Trophoblast cell (in vitro differentiated cells and primary cell): Measurements from ENCODE around the gene SDK2.

ENCODE experiments used
- DNase-seq, 2 donors: peaks; one replicate each; pipeline ENCODE4 v3.0.0-alpha.2; 2016
- H2AFZ ChIP-seq: 2 replicates; pipeline ENCODE4 v1.6.1; 2013; ENCODE audit warnings: low read length, moderate library complexity, mild to moderate bottlenecking; ENCODE audit not compliant: insufficient read depth, poor library complexity
- H2AK5ac ChIP-seq: 2 replicates; pipeline ENCODE4 v1.6.1; 2013; ENCODE audit warnings: mild to moderate bottlenecking, low read length
- H2BK120ac ChIP-seq: 2 replicates; pipeline ENCODE4 v1.6.1; 2013; ENCODE audit warnings: low read length, mild to moderate bottlenecking, moderate library complexity; ENCODE audit not compliant: insufficient read depth, poor library complexity
- H2BK12ac ChIP-seq: 2 replicates; pipeline ENCODE4 v1.6.1; 2013; ENCODE audit warnings: mild to moderate bottlenecking, low read length, moderate library complexity
- H2BK5ac ChIP-seq: 2 replicates; pipeline ENCODE4 v1.6.1; 2013; ENCODE audit warnings: low read length, low read depth, moderate library complexity, mild to moderate bottlenecking; ENCODE audit not compliant: poor library complexity
- H3K14ac ChIP-seq: 2 replicates; pipeline ENCODE4 v1.6.1; 2013; ENCODE audit warnings: mild to moderate bottlenecking, low read length
- H3K18ac ChIP-seq: 2 replicates; pipeline ENCODE4 v1.6.1; 2013; ENCODE audit warnings: mild to moderate bottlenecking, low read length
- H3K23ac ChIP-seq: 2 replicates; pipeline ENCODE4 v1.6.1; 2013; ENCODE audit warnings: low read length
- H3K27ac ChIP-seq: 2 replicates; pipeline ENCODE4 v1.5.1; 2013; ENCODE audit warnings: low read depth, mild to moderate bottlenecking, inconsistent platforms, low read length, moderate library complexity
- H3K27me3 ChIP-seq: 2 replicates; pipeline ENCODE4 v1.6.1; 2013; ENCODE audit warnings: inconsistent platforms, mild to moderate bottlenecking, low read length, moderate library complexity; ENCODE audit not compliant: insufficient read depth
- H3K36me3 ChIP-seq, 2 experiments: 1 replicate in 1 of 2; 2 replicates in 1 of 2; pipeline ENCODE4 v1.6.1; 2013; ENCODE audit warnings: low read length in 2 of 2, mild to moderate bottlenecking in 2 of 2, moderate library complexity in 1 of 2; ENCODE audit not compliant: insufficient read depth in 2 of 2, control insufficient read depth in 1 of 2
- H3K4ac ChIP-seq: 2 replicates; pipeline ENCODE4 v1.6.1; 2013; ENCODE audit warnings: low read depth, mild to moderate bottlenecking, low read length, moderate library complexity
- H3K4me1 ChIP-seq, 2 experiments: 1 replicate in 1 of 2; 2 replicates in 1 of 2; pipeline ENCODE4 v1.6.1; 2013; ENCODE audit warnings: low read length in 2 of 2, mild to moderate bottlenecking in 2 of 2, moderate library complexity in 1 of 2; ENCODE audit not compliant: insufficient read depth in 2 of 2, control insufficient read depth in 1 of 2
- H3K4me2 ChIP-seq: 2 replicates; pipeline ENCODE4 v1.6.1; 2013; ENCODE audit warnings: inconsistent platforms, mild to moderate bottlenecking, low read length, moderate library complexity
- H3K4me3 ChIP-seq: 2 replicates; pipeline ENCODE4 v1.5.1; 2013; ENCODE audit warnings: mild to moderate bottlenecking, low read depth, low read length, inconsistent platforms
- H3K79me1 ChIP-seq: one replicate; pipeline ENCODE4 v1.6.1; 2013; ENCODE audit warnings: low read length
- H3K79me2 ChIP-seq: 2 replicates; pipeline ENCODE4 v1.6.1; 2013; ENCODE audit warnings: low read length, mild to moderate bottlenecking; ENCODE audit not compliant: control insufficient read depth, insufficient read depth, poor library complexity
- H3K9ac ChIP-seq: 2 replicates; pipeline ENCODE4 v1.6.1; 2013; ENCODE audit warnings: mild to moderate bottlenecking, low read length
- H3K9me3 ChIP-seq: 2 replicates; pipeline ENCODE4 v1.6.1; 2013; ENCODE audit warnings: low read depth, mild to moderate bottlenecking, control low read depth, inconsistent platforms, low read length; ENCODE audit not compliant: insufficient read depth
- H4K12ac ChIP-seq: 2 replicates; pipeline ENCODE4 v1.6.1; 2013; ENCODE audit warnings: low read depth, mild to moderate bottlenecking, low read length, moderate library complexity
- H4K8ac ChIP-seq: 2 replicates; pipeline ENCODE4 v1.6.1; 2013; ENCODE audit warnings: low read depth, mild to moderate bottlenecking, low read length, moderate library complexity
- H4K91ac ChIP-seq: one replicate; pipeline ENCODE4 v1.6.1; 2013; ENCODE audit warnings: low read depth, mild to moderate bottlenecking, low read length, moderate library complexity
- WGBS: extraction: QIAGEN DNeasy Blood & Tissue Kit; methylation state at CpG from one replicate; pipeline ENCODE4 v1.1.7; 2013; ENCODE audit warnings: missing lambda C conversion rate; ENCODE audit not compliant: insufficient read length, insufficient coverage; ENCODE audit errors: extremely low coverage; 5-methylcytosine and 5-hydroxymethylcytosine counted together

Gene SDK2

DNA sequence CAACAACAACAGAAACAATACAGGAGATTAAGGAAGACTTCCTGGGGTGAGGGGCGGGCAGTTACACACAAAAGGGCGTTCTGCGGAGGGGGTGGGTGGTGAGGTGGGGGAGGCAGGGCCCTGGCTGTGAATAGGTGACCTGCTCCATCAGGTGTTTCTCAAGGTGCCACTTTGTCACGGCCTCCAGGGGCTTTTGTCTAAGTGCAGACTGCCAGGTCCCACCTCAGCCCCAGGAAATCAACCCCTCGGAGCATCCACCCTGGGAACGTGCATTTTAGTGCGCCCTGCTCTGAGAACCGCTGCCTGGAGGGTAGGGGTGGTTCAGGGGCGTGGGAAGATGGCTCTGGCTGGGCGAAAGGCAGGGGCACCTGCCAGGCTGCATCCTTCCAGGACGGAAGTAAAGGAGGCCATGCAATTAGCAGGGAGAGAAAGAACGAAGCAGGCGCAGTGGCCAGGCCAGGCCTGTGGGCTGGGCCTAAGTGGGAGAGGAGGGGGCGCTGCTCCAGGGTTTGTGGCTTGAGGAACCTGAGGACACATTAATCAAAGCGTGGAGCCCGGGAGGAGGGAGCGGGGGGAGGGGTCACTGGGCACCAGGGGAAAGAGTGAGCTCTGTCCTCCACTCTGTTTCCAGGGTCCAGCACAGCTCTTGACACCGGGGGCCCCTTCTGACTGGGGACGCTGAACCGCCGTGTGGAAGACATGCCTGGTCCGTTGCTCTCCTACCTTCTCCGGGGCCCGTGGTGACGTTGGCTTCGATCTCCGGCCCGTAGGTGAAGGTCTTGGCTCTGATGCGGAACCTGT is 283.1 kb downstream of the SDK2 start:
- Histone ChIP-seq H3K27ac (no peak overlapping the region), H2BK120ac (no peak overlapping the region), H3K9ac (no peak overlapping the region), H3K4me1 (peaks cover 16 to 18% of the 10 kb centered on the region in 2 experiments), H3K36me3 (no peaks in the 10 kb centered on the region), H3K23ac (no peak overlapping the region), H4K91ac (peak overlapping the region; percentile 39), H3K79me2 (no peaks in the 10 kb centered on the region), H3K14ac (no peak overlapping the region), H3K4me2 (no peak overlapping the region), H3K18ac (peak overlapping the region; percentile 55), H2AFZ (no peak overlapping the region), H4K8ac (no peak overlapping the region), H3K27me3 (no peaks in the 10 kb centered on the region), H2BK5ac (no peak overlapping the region), H3K4me3 (no peak overlapping the region), H3K79me1 (peaks cover 2% of the 10 kb centered on the region), H3K4ac (no peak overlapping the region), H3K9me3 (no peaks in the 10 kb centered on the region), H2BK12ac (peak overlapping the region; percentile 42), H2AK5ac (peak overlapping the region; percentile 9), H4K12ac (no peak overlapping the region)
- no peak for DNase-seq
- WGBS = no CpG with 5 or more reads among the region's 29 CpGs

DNA sequence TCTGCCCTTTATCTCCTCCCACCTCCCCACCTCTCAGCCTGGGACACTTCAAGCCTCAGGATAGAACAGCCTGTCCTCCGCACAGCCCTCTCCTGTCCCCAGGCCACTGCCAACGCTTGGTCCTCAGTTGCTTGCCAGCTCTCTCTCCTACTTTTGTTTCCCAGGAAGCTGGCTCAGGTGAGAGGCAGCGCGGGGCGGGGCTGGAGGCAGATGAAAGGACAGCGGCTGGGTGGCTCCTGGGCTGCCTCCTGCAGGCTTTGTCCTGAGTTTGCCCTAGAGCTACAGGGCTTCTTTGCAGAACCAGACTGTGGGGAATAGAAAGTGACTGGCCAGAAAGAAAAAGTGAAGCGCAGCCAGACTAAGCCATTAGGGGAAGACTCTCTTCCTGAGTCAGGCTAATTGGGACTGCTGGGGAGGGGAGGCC is 284.2 kb downstream of the SDK2 start:
- no peak overlapping the region for H3K4ac ChIP-seq
- peak; percentile 35 to 53 for DNase-seq
- H3K36me3 ChIP-seq = no peaks in the 10 kb centered on the region
- H3K79me2 ChIP-seq = no peaks in the 10 kb centered on the region
- H2BK12ac ChIP-seq = no peak overlapping the region
- no peak overlapping the region for H2BK5ac ChIP-seq
- H2AFZ ChIP-seq = no peak overlapping the region
- peak overlapping the region; percentile 17 for H3K4me2 ChIP-seq
- no peak overlapping the region for H3K14ac ChIP-seq
- peaks cover 16 to 18% of the 10 kb centered on the region in 2 experiments for H3K4me1 ChIP-seq
- H3K9me3 ChIP-seq = no peaks in the 10 kb centered on the region
- peak overlapping the region; percentile 39 for H4K91ac ChIP-seq
- H2AK5ac ChIP-seq = no peak overlapping the region
- H3K79me1 ChIP-seq = peaks cover 2% of the 10 kb centered on the region
- H3K23ac ChIP-seq = no peak overlapping the region
- WGBS = no CpG with 5 or more reads among the region's 7 CpGs
- no peak overlapping the region for H3K4me3 ChIP-seq
- no peak overlapping the region for H3K27ac ChIP-seq
- no peaks in the 10 kb centered on the region for H3K27me3 ChIP-seq
- H2BK120ac ChIP-seq = no peak overlapping the region
- H3K9ac ChIP-seq = no peak overlapping the region
- H4K12ac ChIP-seq = no peak overlapping the region
- no peak overlapping the region for H4K8ac ChIP-seq
- H3K18ac ChIP-seq = no peak overlapping the region

DNA sequence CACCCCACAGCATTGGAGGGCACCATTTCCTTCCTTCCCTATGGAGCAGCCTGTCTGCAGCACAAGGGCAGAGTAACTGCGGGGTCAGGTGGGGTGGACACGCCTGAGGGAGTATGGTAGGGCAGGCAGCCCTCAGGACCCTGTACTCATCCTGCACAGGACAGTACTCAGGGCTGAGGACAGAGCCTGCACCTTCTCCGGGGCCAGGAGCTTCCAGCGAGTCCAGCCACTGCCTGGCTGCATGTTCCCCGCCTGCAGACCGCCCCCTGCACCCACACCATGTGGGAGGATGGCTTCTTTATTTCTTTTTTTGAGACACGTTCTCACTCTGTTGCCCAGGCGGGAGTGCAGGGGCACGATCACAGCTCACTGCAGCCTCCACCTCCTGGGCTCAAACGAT is 284.9 kb downstream of the SDK2 start:
- peak overlapping the region; percentile 33 for H4K91ac ChIP-seq
- H4K8ac ChIP-seq = no peak overlapping the region
- no peak overlapping the region for H3K4me2 ChIP-seq
- no peak overlapping the region for H2BK120ac ChIP-seq
- peaks cover 2% of the 10 kb centered on the region for H3K79me1 ChIP-seq
- H2BK12ac ChIP-seq = peak overlapping the region; percentile 68
- no peak overlapping the region for H3K4me3 ChIP-seq
- no peaks in the 10 kb centered on the region for H3K9me3 ChIP-seq
- H3K4ac ChIP-seq = no peak overlapping the region
- H3K14ac ChIP-seq = peak overlapping the region; percentile 9
- H4K12ac ChIP-seq = no peak overlapping the region
- H2BK5ac ChIP-seq = no peak overlapping the region
- peak overlapping the region; percentile 55 for H2AK5ac ChIP-seq
- DNase-seq = no peak
- H3K4me1 ChIP-seq = peaks cover 16 to 18% of the 10 kb centered on the region in 2 experiments
- no peak overlapping the region for H3K23ac ChIP-seq
- H3K36me3 ChIP-seq = no peaks in the 10 kb centered on the region
- no peak overlapping the region for H2AFZ ChIP-seq
- no peak overlapping the region for H3K9ac ChIP-seq
- H3K18ac ChIP-seq = peak overlapping the region; percentile 4
- no CpG with 5 or more reads among the region's 10 CpGs for WGBS
- no peaks in the 10 kb centered on the region for H3K79me2 ChIP-seq
- no peak overlapping the region for H3K27ac ChIP-seq
- H3K27me3 ChIP-seq = no peaks in the 10 kb centered on the region

GRCh38 chr17:73358668-73359067 is 285.6 kb downstream of the SDK2 start:
- Histone ChIP-seq H3K9me3 (no peaks in the 10 kb centered on the region), H4K91ac (no peak overlapping the region), H2BK120ac (no peak overlapping the region), H2AK5ac (no peak overlapping the region), H3K27me3 (no peaks in the 10 kb centered on the region), H2BK12ac (no peak overlapping the region), H3K27ac (no peak overlapping the region), H2AFZ (no peak overlapping the region), H3K79me2 (no peaks in the 10 kb centered on the region), H2BK5ac (no peak overlapping the region), H3K4me1 (peaks cover 16 to 18% of the 10 kb centered on the region in 2 experiments), H3K79me1 (peaks cover 2% of the 10 kb centered on the region), H3K4me3 (no peak overlapping the region), H4K8ac (no peak overlapping the region), H3K4me2 (no peak overlapping the region), H3K14ac (no peak overlapping the region), H4K12ac (no peak overlapping the region), H3K36me3 (peaks cover 0 to 2% of the 10 kb centered on the region in 2 experiments), H3K4ac (no peak overlapping the region), H3K23ac (no peak overlapping the region), H3K18ac (no peak overlapping the region), H3K9ac (no peak overlapping the region)
- no CpG with 5 or more reads among the region's 9 CpGs for WGBS
- DNase-seq = no peak
